Measurements from ENCODE around the gene ETFBKMT. TPM values are rescaled to one million over a fixed set of nuclear protein-coding genes. Genes with fewer than 3 reads are reported as not detected.

Gene ETFBKMT
- polyA plus RNA-seq (2013, experiment 1 of 4): 2.0 TPM
- 2.0 TPM for polyA plus RNA-seq (2013, experiment 2 of 4)
- polyA plus RNA-seq (2013, experiment 3 of 4): 1.2 TPM
- 1.2 TPM for polyA plus RNA-seq (2013, experiment 4 of 4)

GRCh38 chr12:31659087-31659942 lies at the start of gene ETFBKMT:
TSS of gene ETFBKMT (plus strand) at chr12:31659688. CDS start at chr12:31661954, 2,266 bp downstream.
- Histone ChIP-seq H3K4me3 (ENCODE audit: insufficient read depth, low read depth, low read length) (peak within 1 kb of the TSS; percentile 55), H3K9me3 (ENCODE audit: control insufficient read depth, low read length) (no peaks in the 10 kb centered on the region), H3K36me3 (ENCODE audit: control insufficient read depth, insufficient read depth, low read length) (no peaks in the 10 kb centered on the region), H3K27me3 (ENCODE audit: control insufficient read depth, insufficient read depth, low read length, poor library complexity, severe bottlenecking) (no peaks in the 10 kb centered on the region), H3K27ac (ENCODE audit: insufficient read depth, low read depth, low read length, poor library complexity, severe bottlenecking) (peak within 1 kb of the TSS; percentile 80), H3K4me1 (ENCODE audit: control insufficient read depth, insufficient read depth, low read length) (no peaks in the 10 kb centered on the region)
- 9 to 10% methylated on average over 47 of the region's 47 CpGs for WGBS, 2 experiments

GRCh38 chr12:31612819-31613218 lies 46.7 kb upstream of the ETFBKMT start:
- 90 to 91% methylated on average over 2 of the region's 2 CpGs for WGBS, 2 experiments
- Histone ChIP-seq H3K27ac (ENCODE audit: insufficient read depth, low read depth, low read length, poor library complexity, severe bottlenecking) (no peak overlapping the region), H3K4me3 (ENCODE audit: insufficient read depth, low read depth, low read length) (no peak overlapping the region), H3K27me3 (ENCODE audit: control insufficient read depth, insufficient read depth, low read length, poor library complexity, severe bottlenecking) (no peaks in the 10 kb centered on the region), H3K4me1 (ENCODE audit: control insufficient read depth, insufficient read depth, low read length) (no peaks in the 10 kb centered on the region), H3K9me3 (ENCODE audit: control insufficient read depth, low read length) (no peaks in the 10 kb centered on the region), H3K36me3 (ENCODE audit: control insufficient read depth, insufficient read depth, low read length) (no peaks in the 10 kb centered on the region)

GRCh38 chr12:31618228-31619025 lies 41.1 kb upstream of the ETFBKMT start:
- no peaks in the 10 kb centered on the region for H3K27me3 ChIP-seq (ENCODE audit: control insufficient read depth, insufficient read depth, low read length, poor library complexity, severe bottlenecking)
- H3K4me1 ChIP-seq (ENCODE audit: control insufficient read depth, insufficient read depth, low read length): no peaks in the 10 kb centered on the region
- WGBS, 2 experiments: 96% methylated on average over 3 of the region's 3 CpGs
- H3K4me3 ChIP-seq (ENCODE audit: insufficient read depth, low read depth, low read length): no peak overlapping the region
- no peaks in the 10 kb centered on the region for H3K9me3 ChIP-seq (ENCODE audit: control insufficient read depth, low read length)
- no peaks in the 10 kb centered on the region for H3K36me3 ChIP-seq (ENCODE audit: control insufficient read depth, insufficient read depth, low read length)
- H3K27ac ChIP-seq (ENCODE audit: insufficient read depth, low read depth, low read length, poor library complexity, severe bottlenecking): no peak overlapping the region

- no peak overlapping the region for H3K27ac ChIP-seq (ENCODE audit: insufficient read depth, low read depth, low read length, poor library complexity, severe bottlenecking)
- no peak overlapping the region for H3K4me3 ChIP-seq (ENCODE audit: insufficient read depth, low read depth, low read length)
- no peaks in the 10 kb centered on the region for H3K27me3 ChIP-seq (ENCODE audit: control insufficient read depth, insufficient read depth, low read length, poor library complexity, severe bottlenecking)
- H3K9me3 ChIP-seq (ENCODE audit: control insufficient read depth, low read length): no peaks in the 10 kb centered on the region
- H3K36me3 ChIP-seq (ENCODE audit: control insufficient read depth, insufficient read depth, low read length): no peaks in the 10 kb centered on the region
- WGBS, 2 experiments: 56 to 76% methylated on average over 2 of the region's 2 CpGs
- no peaks in the 10 kb centered on the region for H3K4me1 ChIP-seq (ENCODE audit: control insufficient read depth, insufficient read depth, low read length)
Observed at GRCh38 chr12:31620311-31620710, 39.2 kb upstream of the ETFBKMT start.

GRCh38 chr12:31622038-31622437 lies 37.5 kb upstream of the ETFBKMT start:
- WGBS, 2 experiments: 92 to 96% methylated on average over 4 of the region's 4 CpGs
- H3K27me3 ChIP-seq (ENCODE audit: control insufficient read depth, insufficient read depth, low read length, poor library complexity, severe bottlenecking): no peaks in the 10 kb centered on the region

GRCh38 chr12:31626270-31626995 lies 33.1 kb upstream of the ETFBKMT start:
- H3K27me3 ChIP-seq (ENCODE audit: control insufficient read depth, insufficient read depth, low read length, poor library complexity, severe bottlenecking): no peaks in the 10 kb centered on the region
- no peak overlapping the region for H3K4me3 ChIP-seq (ENCODE audit: insufficient read depth, low read depth, low read length)
- peaks cover 4% of the 10 kb centered on the region for H3K4me1 ChIP-seq (ENCODE audit: control insufficient read depth, insufficient read depth, low read length)
- H3K27ac ChIP-seq (ENCODE audit: insufficient read depth, low read depth, low read length, poor library complexity, severe bottlenecking): no peak overlapping the region
- no peaks in the 10 kb centered on the region for H3K36me3 ChIP-seq (ENCODE audit: control insufficient read depth, insufficient read depth, low read length)
- no peaks in the 10 kb centered on the region for H3K9me3 ChIP-seq (ENCODE audit: control insufficient read depth, low read length)
- WGBS, 2 experiments: 79 to 84% methylated on average over 6 to 7 of the region's 7 CpGs

More at GRCh38 chr12:31622038-31622437, 37.5 kb upstream of the ETFBKMT start:
- Histone ChIP-seq H3K4me3 (ENCODE audit: insufficient read depth, low read depth, low read length) (no peak overlapping the region), H3K36me3 (ENCODE audit: control insufficient read depth, insufficient read depth, low read length) (no peaks in the 10 kb centered on the region), H3K4me1 (ENCODE audit: control insufficient read depth, insufficient read depth, low read length) (no peaks in the 10 kb centered on the region), H3K27ac (ENCODE audit: insufficient read depth, low read depth, low read length, poor library complexity, severe bottlenecking) (no peak overlapping the region), H3K9me3 (ENCODE audit: control insufficient read depth, low read length) (no peaks in the 10 kb centered on the region)

- H3K27me3 ChIP-seq (ENCODE audit: control insufficient read depth, insufficient read depth, low read length, poor library complexity, severe bottlenecking): no peaks in the 10 kb centered on the region
Observed at GRCh38 chr12:31627456-31628054, 31.9 kb upstream of the ETFBKMT start.

GRCh38 chr12:31629756-31630732 lies 29.4 kb upstream of the ETFBKMT start:
- Histone ChIP-seq H3K27ac (ENCODE audit: insufficient read depth, low read depth, low read length, poor library complexity, severe bottlenecking) (peak overlapping the region; percentile 61), H3K4me1 (ENCODE audit: control insufficient read depth, insufficient read depth, low read length) (peaks cover 4% of the 10 kb centered on the region), H3K27me3 (ENCODE audit: control insufficient read depth, insufficient read depth, low read length, poor library complexity, severe bottlenecking) (no peaks in the 10 kb centered on the region), H3K9me3 (ENCODE audit: control insufficient read depth, low read length) (no peaks in the 10 kb centered on the region), H3K36me3 (ENCODE audit: control insufficient read depth, insufficient read depth, low read length) (no peaks in the 10 kb centered on the region), H3K4me3 (ENCODE audit: insufficient read depth, low read depth, low read length) (no peak overlapping the region)
- WGBS, 2 experiments: 82 to 84% methylated on average over 15 of the region's 16 CpGs

More at GRCh38 chr12:31627456-31628054, 31.9 kb upstream of the ETFBKMT start:
- no peaks in the 10 kb centered on the region for H3K36me3 ChIP-seq (ENCODE audit: control insufficient read depth, insufficient read depth, low read length)
- H3K9me3 ChIP-seq (ENCODE audit: control insufficient read depth, low read length): no peaks in the 10 kb centered on the region
- H3K4me1 ChIP-seq (ENCODE audit: control insufficient read depth, insufficient read depth, low read length): peaks cover 4% of the 10 kb centered on the region
- H3K4me3 ChIP-seq (ENCODE audit: insufficient read depth, low read depth, low read length): no peak overlapping the region
- peak overlapping the region; percentile 36 for H3K27ac ChIP-seq (ENCODE audit: insufficient read depth, low read depth, low read length, poor library complexity, severe bottlenecking)
- 90 to 93% methylated on average over 5 of the region's 5 CpGs for WGBS, 2 experiments

Measured in ectodermal cell (in vitro differentiated cells).